IMR-90 (cell line): ENCODE measurements around the gene ADCK2. TPM values are rescaled to one million over a fixed set of nuclear protein-coding genes. Genes with fewer than 3 reads are reported as not detected.

Experiments
- ATAC-seq: fragments of 200-7000 bp; cut with Tn5 transposase; 2 replicates; pipeline ENCODE4 v1.9.1; 2020; ENCODE audit warnings: low read depth, mild to moderate bottlenecking, moderate library complexity
- BruUV-seq: library from RNA; stranded (reverse); fragments of 400-500 nt; replicated peaks from 2 replicates; lab custom pipeline; 2021; lab: Mats Ljungman, UMichigan
- CTCF ChIA-PET: fragments of 300-600 bp; formaldehyde crosslinking; extraction: SDS; loops from one replicate; lab custom pipeline; 2021; ENCODE audit warnings: antibody characterized with exemption; lab: Yijun Ruan, JAX
- POLR2A ChIA-PET: fragments of 300-600 bp; sonication (Branson Sonifier 250); formaldehyde crosslinking; loops from one replicate; lab custom pipeline; 2022; ENCODE audit warnings: antibody characterized with exemption; ENCODE audit not compliant: unreplicated experiment; lab: Charles Lee
- DNase-seq: peaks from one replicate; pipeline ENCODE4 v3.0.0; 2013
- H2AFZ ChIP-seq: replicated peaks from 2 replicates; pipeline ENCODE3; 2013; ENCODE audit warnings: low read length, mild to moderate bottlenecking; ENCODE audit not compliant: poor library complexity
- H2AK5ac ChIP-seq: 2 replicates; pipeline ENCODE4 v1.6.1; 2013; ENCODE audit warnings: low read depth, low read length, inconsistent platforms
- H2AK9ac ChIP-seq: replicated peaks from 2 replicates; pipeline ENCODE3; 2013; ENCODE audit warnings: mild to moderate bottlenecking, low read depth, low read length, moderate library complexity; ENCODE audit not compliant: poor library complexity
- H2BK120ac ChIP-seq: 2 replicates; pipeline ENCODE4 v1.6.1; 2013; ENCODE audit warnings: low read depth, low read length, inconsistent platforms
- H2BK15ac ChIP-seq: 3 replicates; pipeline ENCODE4 v1.6.1; 2013; ENCODE audit warnings: low read depth, low read length, inconsistent platforms
- H2BK20ac ChIP-seq: 2 replicates; pipeline ENCODE4 v1.6.1; 2013; ENCODE audit warnings: low read depth, mild to moderate bottlenecking, inconsistent platforms, low read length, moderate library complexity
- H2BK5ac ChIP-seq: 2 replicates; pipeline ENCODE4 v1.6.1; 2013; ENCODE audit warnings: mild to moderate bottlenecking, low read depth, low read length, inconsistent platforms; ENCODE audit not compliant: poor library complexity, severe bottlenecking
- H3K14ac ChIP-seq: replicated peaks from 2 replicates; pipeline ENCODE4 v1.6.1; 2013; ENCODE audit warnings: low read depth, low read length, inconsistent platforms
- H3K18ac ChIP-seq: 2 replicates; pipeline ENCODE4 v1.6.1; 2013; ENCODE audit warnings: low read depth, low read length, control low read depth
- H3K23ac ChIP-seq: 2 replicates; pipeline ENCODE4 v1.6.1; 2013; ENCODE audit warnings: low read depth, low read length, inconsistent platforms
- H3K27ac ChIP-seq: 2 replicates; pipeline ENCODE4 v1.5.1; 2013; ENCODE audit warnings: mild to moderate bottlenecking, control low read depth, low read length; ENCODE audit not compliant: insufficient read depth
- H3K27me3 ChIP-seq: 2 replicates; pipeline ENCODE4 v1.6.1; 2013; ENCODE audit warnings: low read length; ENCODE audit not compliant: control insufficient read depth, insufficient read depth
- H3K36me3 ChIP-seq: 2 replicates; pipeline ENCODE4 v1.6.1; 2013; ENCODE audit warnings: low read length, mixed read lengths; ENCODE audit not compliant: control insufficient read depth, insufficient read depth
- H3K4ac ChIP-seq: 2 replicates; pipeline ENCODE4 v1.6.1; 2013; ENCODE audit warnings: low read depth, low read length, inconsistent platforms
- H3K4me1 ChIP-seq: 2 replicates; pipeline ENCODE4 v1.6.1; 2013; ENCODE audit warnings: low read length, mixed read lengths; ENCODE audit not compliant: control insufficient read depth, insufficient read depth
- H3K4me2 ChIP-seq: 2 replicates; pipeline ENCODE4 v1.6.1; 2013; ENCODE audit warnings: low read depth, mild to moderate bottlenecking, control low read depth, low read length, moderate library complexity
- H3K4me3 ChIP-seq: 2 replicates; pipeline ENCODE4 v1.5.1; 2013; ENCODE audit warnings: low read depth, mild to moderate bottlenecking, control low read depth, low read length, moderate library complexity; ENCODE audit not compliant: insufficient read depth
- H3K56ac ChIP-seq: 2 replicates; pipeline ENCODE4 v1.6.1; 2013; ENCODE audit warnings: low read length, inconsistent platforms; ENCODE audit not compliant: insufficient read depth; ENCODE audit errors: extremely low read depth
- H3K79me1 ChIP-seq, 2 experiments: 2 replicates each; pipeline ENCODE4 v1.6.1; 2013; ENCODE audit warnings: low read length in 2 of 2, inconsistent platforms in 1 of 2, low read depth in 1 of 2
- H3K9ac ChIP-seq: 2 replicates; pipeline ENCODE4 v1.6.1; 2013; ENCODE audit warnings: low read depth, low read length, control low read depth
- H3K9me1 ChIP-seq: 2 replicates; pipeline ENCODE4 v1.6.1; 2013; ENCODE audit warnings: low read length, inconsistent platforms; ENCODE audit not compliant: insufficient read depth
- H3K9me3 ChIP-seq: 2 replicates; pipeline ENCODE4 v1.6.1; 2013; ENCODE audit warnings: low read length; ENCODE audit not compliant: control insufficient read depth, insufficient read depth
- H4K20me1 ChIP-seq: 2 replicates; pipeline ENCODE4 v1.6.1; 2013; ENCODE audit warnings: low read length, inconsistent platforms; ENCODE audit not compliant: insufficient read depth
- H4K5ac ChIP-seq: 2 replicates; pipeline ENCODE4 v1.6.1; 2013; ENCODE audit warnings: mild to moderate bottlenecking, low read depth, low read length, control low read depth
- H4K8ac ChIP-seq, 2 experiments: 2 replicates each; pipeline ENCODE4 v1.6.1; 2013; ENCODE audit warnings: low read depth in 2 of 2, low read length in 2 of 2, control low read depth in 1 of 2, inconsistent platforms in 1 of 2
- H4K91ac ChIP-seq: 2 replicates; pipeline ENCODE4 v1.6.1; 2013; ENCODE audit warnings: low read depth, low read length, inconsistent platforms; ENCODE audit not compliant: insufficient read depth
- MAFK ChIP-seq: IDR thresholded peaks from 2 replicates; pipeline ENCODE4 v1.6.1; 2012; ENCODE audit warnings: low read depth, low read length, improper control_type of control experiment
- MXI1 ChIP-seq: IDR thresholded peaks from 2 replicates; pipeline ENCODE4 v1.6.1; 2012; ENCODE audit warnings: low read depth, mild to moderate bottlenecking, low read length, moderate library complexity, borderline replicate concordance
- POLR2A ChIP-seq: IDR thresholded peaks from 2 replicates; pipeline ENCODE4 v1.6.1; 2012; ENCODE audit warnings: mild to moderate bottlenecking, low read depth, low read length
- RFX5 ChIP-seq: IDR thresholded peaks from 2 replicates; pipeline ENCODE4 v1.8.0; 2012; ENCODE audit warnings: low read depth, mild to moderate bottlenecking, low read length, moderate library complexity
- WGBS, 2 experiments: methylation state at CpG; one replicate each; pipeline versions ENCODE4 v1.1.5 to v1.1.7; 2013; ENCODE audit warnings: missing lambda C conversion rate in 2 of 2; ENCODE audit not compliant: insufficient read length in 1 of 2; ENCODE audit errors: extremely low coverage in 2 of 2; 5-methylcytosine and 5-hydroxymethylcytosine counted together
- dilution Hi-C: fragments of 300-500 bp; cut with HindIII; formaldehyde crosslinking; loops from one replicate; pipeline ENCODE4 v1.14.3; 2018; ENCODE audit warnings: low sequenced_read_pairs; ENCODE audit not compliant: unreplicated experiment
- in situ Hi-C: fragments of 300-500 bp; cut with MboI; formaldehyde crosslinking; loops from 3 replicates; pipeline ENCODE4 v1.14.3; 2019; ENCODE audit warnings: low sequenced_read_pairs, inconsistent platforms, mixed read lengths
- intact Hi-C: fragments of 100-400 bp; cut with micrococcal nuclease; formaldehyde crosslinking; loops from 2 replicates; pipeline ENCODE4 v1.10.0; 2022
- polyA plus RNA-seq, 3 experiments: library from polyadenylated mRNA; depleted of rRNA; stranded (reverse); fragments of >200 nt; gene quantifications; 2 replicates each; pipeline ENCODE4 v1.2.3, GENCODE V29; 2012; ENCODE audit warnings: low replicate concordance in 1 of 3
- total RNA-seq: library from RNA; depleted of rRNA; stranded (reverse); fragments of >200 nt; gene quantifications from 2 replicates; pipeline ENCODE4 v1.2.3, GENCODE V29; 2012
- TF ChIP-seq, protein P1 (sequence below): fragments of 150-350 bp; IDR thresholded peaks from 2 replicates; pipeline ENCODE4 v1.6.1; 2017; ENCODE audit warnings: mild to moderate bottlenecking, antibody characterized with exemption, low read length, low read depth

Gene ADCK2
- total and polyA plus RNA-seq, 2 of the 4 experiments (the other 2 are of a cell fraction), result 7.1 to 10.0 TPM

DNA sequence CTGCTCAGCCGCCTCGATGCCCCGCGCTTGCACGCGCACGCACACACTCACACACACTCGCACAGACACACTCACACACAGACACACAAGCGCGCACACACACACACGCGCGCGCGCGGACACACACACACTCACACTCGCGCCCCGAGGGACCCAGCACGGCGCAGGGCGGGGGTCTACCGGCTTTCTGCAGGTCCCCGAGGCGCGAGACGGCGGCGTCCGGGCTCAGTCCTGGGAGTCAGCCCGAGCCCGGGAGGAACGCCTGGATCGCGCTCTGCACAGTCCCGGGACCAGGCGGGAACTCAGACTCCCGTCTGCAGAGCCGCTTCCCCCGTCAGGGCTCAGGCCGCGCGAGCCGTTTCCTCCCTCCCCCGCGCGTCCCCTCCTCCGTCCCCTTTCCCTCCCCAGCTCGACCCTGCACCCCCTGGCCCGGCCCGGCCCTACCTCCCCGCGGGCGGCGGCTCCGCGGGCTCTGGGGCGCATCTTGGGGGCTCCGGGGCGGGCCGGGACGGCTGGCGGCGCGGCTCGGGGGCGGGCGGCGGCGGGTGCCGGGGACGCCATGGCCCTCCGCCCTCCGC lies 32.6 kb upstream of the ADCK2 start:
- Histone ChIP-seq H3K14ac (peak overlapping the region; percentile 50), H2BK5ac (peak overlapping the region; percentile 93), H2AK9ac (peak overlapping the region; percentile 86), H4K91ac (peak overlapping the region; percentile 84), H2AFZ (peak overlapping the region; percentile 88), H3K9me3 (no peaks in the 10 kb centered on the region), H3K9me1 (peaks cover 12% of the 10 kb centered on the region; the same call in 1 of the 2 replicates), H3K9ac (peak overlapping the region; percentile 77), H2BK15ac (0 out of 3 replicates have a peak overlapping the region, but pooled peaks have one; percentile 55), H3K4ac (peak overlapping the region; percentile 85), H3K79me1 (peaks cover 4 to 51% of the 10 kb centered on the region in 2 experiments; a peak in 3 of 4 replicates), H3K18ac (peak overlapping the region; percentile 83), H3K23ac (peak overlapping the region; percentile 90), H3K4me1 (peaks cover 20% of the 10 kb centered on the region), H3K27me3 (no peaks in the 10 kb centered on the region), H3K4me2 (peak overlapping the region; percentile 90), H3K56ac (peak overlapping the region; percentile 85), H2BK120ac (peak overlapping the region; percentile 78), H3K27ac (peak overlapping the region; percentile 92), H4K5ac (peak overlapping the region; percentile 85), H2BK20ac (peak overlapping the region; percentile 45; the same call in 1 of the 2 replicates), H2AK5ac (peak overlapping the region; percentile 86), H3K36me3 (peaks cover 4% of the 10 kb centered on the region; the same call in 1 of the 2 replicates), H4K8ac (peak overlapping the region; percentile 75 to 83), H3K4me3 (peak overlapping the region; percentile 85), H4K20me1 (peaks cover 18% of the 10 kb centered on the region; the same call in 1 of the 2 replicates)
- ChIA-PET POLR2A (interaction anchor here (0.6 to 1.0 kb wide), 5 partner anchors 12 to 138 kb away, joined by 3 to 10 read pairs (median 5); no protein-coding TSS in a partner anchor), CTCF (no interaction called here)
- WGBS, 2 experiments, result 1% methylated on average over 29 of the region's 74 CpGs; no CpG with 5 or more reads in 1 of the 2 experiments
- intact Hi-C loops, result no loop called here
- DNase-seq (peak; percentile 50), ATAC-seq (peak; percentile 50)
- no TSS peak for BruUV-seq
- TF ChIP-seq MXI1 (no peak), POLR2A (peak; percentile 36), MAFK (no peak), RFX5 (no peak)
- TF ChIP-seq, protein P1, sequence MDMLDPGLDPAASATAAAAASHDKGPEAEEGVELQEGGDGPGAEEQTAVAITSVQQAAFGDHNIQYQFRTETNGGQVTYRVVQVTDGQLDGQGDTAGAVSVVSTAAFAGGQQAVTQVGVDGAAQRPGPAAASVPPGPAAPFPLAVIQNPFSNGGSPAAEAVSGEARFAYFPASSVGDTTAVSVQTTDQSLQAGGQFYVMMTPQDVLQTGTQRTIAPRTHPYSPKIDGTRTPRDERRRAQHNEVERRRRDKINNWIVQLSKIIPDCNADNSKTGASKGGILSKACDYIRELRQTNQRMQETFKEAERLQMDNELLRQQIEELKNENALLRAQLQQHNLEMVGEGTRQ, result no peak
- dilution Hi-C loops, result no loop called here
- in situ Hi-C loops, result no loop called here
